AG09319 (cell line): ENCODE data around the gene REST.
A peak's percentile ranks its signal among the peaks of the same experiment; 100 is the strongest.

Experiments
- DNase-seq: peaks from one replicate; pipeline ENCODE4 v3.0.0-alpha.2; 2010; ENCODE audit warnings: low read depth; ENCODE audit errors: extremely low read depth
- CTCF ChIP-seq: IDR thresholded peaks from 2 replicates; pipeline ENCODE4 v1.5.1; 2011; ENCODE audit warnings: low read depth, mild to moderate bottlenecking, inconsistent platforms, low read length, moderate library complexity

Gene REST

GRCh38 chr4:56972809-56973208 is 65.1 kb downstream of the REST start:
- TF ChIP-seq CTCF = no peak
- no peak for DNase-seq

GRCh38 chr4:56973336-56973735 is 65.6 kb downstream of the REST start:
- no peak for DNase-seq
- no peak for TF ChIP-seq CTCF

DNA sequence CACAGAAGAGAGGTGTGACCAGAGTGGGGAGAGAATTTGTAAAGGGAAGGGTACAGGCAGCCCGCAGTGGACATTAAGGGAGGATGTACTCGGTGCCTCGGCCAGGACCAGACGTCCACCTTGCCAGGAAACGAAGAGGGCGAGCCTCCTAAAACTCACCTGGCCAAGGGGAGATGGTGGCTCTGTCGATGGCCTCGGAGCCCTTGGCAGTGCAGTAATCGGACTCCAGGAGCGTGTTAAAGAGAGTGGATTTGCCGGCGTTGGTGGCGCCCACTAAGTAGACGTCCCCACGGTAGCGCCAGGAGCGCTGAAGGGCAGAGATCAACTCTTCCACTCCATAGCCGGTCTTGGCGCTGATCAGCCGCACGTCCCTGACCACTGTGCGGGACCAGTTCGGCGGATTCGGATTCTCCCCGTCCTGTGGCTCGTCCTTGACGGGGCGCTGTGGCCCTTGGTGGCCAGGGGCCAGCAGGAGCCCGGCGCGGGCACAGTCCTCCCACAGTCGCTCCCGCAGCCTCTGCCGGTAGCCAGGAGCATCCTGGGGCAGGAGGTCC is 68.7 kb downstream of the REST start:
- TF ChIP-seq CTCF = no peak

DNA sequence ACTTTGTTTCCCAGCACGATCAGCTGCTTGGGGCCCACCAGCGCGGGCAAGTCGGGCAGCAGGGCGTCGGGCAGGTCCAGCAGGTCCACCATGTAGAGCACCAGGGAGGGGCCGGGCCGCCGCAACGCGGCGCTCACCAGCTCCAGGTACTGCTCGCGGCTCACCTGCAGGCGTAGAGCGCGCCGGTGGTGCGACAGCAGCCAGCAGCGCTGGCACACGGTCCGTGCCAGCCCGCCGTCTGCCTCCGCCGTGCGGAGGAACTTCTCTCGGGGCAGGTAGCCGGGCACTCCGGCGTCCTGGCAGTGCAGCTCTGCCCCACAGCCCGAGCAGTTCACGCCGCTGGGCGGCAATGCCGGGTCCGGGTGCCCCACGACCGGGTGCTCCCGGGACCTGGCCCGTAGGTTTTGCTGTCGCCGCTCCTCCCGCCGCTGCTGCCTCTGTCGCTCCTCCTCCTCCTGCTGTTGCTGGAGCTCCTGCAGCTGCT is 69.2 kb downstream of the REST start:
- peak; percentile 6 for TF ChIP-seq CTCF
- no peak for DNase-seq

More for the DNA sequence above, 68.7 kb downstream of the REST start:
- no peak for DNase-seq

GRCh38 chr4:56977321-56978012 is 69.8 kb downstream of the REST start, which contains the start of gene NOA1:
TSS of gene NOA1 (minus strand) at chr4:56977606. CDS start at chr4:56977585, 21 bp downstream.
- peak; percentile 98 for DNase-seq
- no peak for TF ChIP-seq CTCF

GRCh38 chr4:56978750-56979303 is 71.1 kb downstream of the REST start, which contains the start of gene POLR2B:
TSS of gene POLR2B (plus strand) at chr4:56978896. CDS start at chr4:56978986, 90 bp downstream.
- TF ChIP-seq CTCF = no peak
- DNase-seq = peak; percentile 83
